ENCODE measurements around the gene LRWD1. TPM values are rescaled to one million over a fixed set of nuclear protein-coding genes. Genes with fewer than 3 reads are reported as not detected.
"Not testable (repeated sequence)": the region's sequence is repeated elsewhere in the genome, so short reads cannot be mapped to it uniquely, and the experiment has no call there.

Gene LRWD1
- total RNA-seq, 1 donor from 2014 or later, result 8.0 TPM

- no peak for DNase-seq
These were observed 19.7 kb upstream of the LRWD1 start for GRCh38 chr7:102444961-102445673.

GRCh38 chr7:102445674-102446071 lies 19.1 kb upstream of the LRWD1 start:
- DNase-seq, result no peak

GRCh38 chr7:102446387-102447156 lies 18.2 kb upstream of the LRWD1 start:
- no peak for DNase-seq

GRCh38 chr7:102447311-102447710 lies 17.5 kb upstream of the LRWD1 start:
- DNase-seq, result no peak

- DNase-seq, result no peak
These were observed 15.6 kb upstream of the LRWD1 start for GRCh38 chr7:102449136-102449535.

- no peak for DNase-seq
These were observed 14.5 kb upstream of the LRWD1 start for GRCh38 chr7:102450242-102450641.

- DNase-seq, result no peak
These were observed 13.3 kb upstream of the LRWD1 start for GRCh38 chr7:102451371-102452054.

GRCh38 chr7:102452451-102452850 lies 12.3 kb upstream of the LRWD1 start:
- DNase-seq, result no peak

GRCh38 chr7:102453319-102453718 lies 11.5 kb upstream of the LRWD1 start:
- DNase-seq, result no peak

- no peak for DNase-seq
These were observed 10.3 kb upstream of the LRWD1 start for GRCh38 chr7:102454468-102454867.

- DNase-seq, result not testable (repeated sequence)
These were observed 9.9 kb upstream of the LRWD1 start for GRCh38 chr7:102454932-102455331.

GRCh38 chr7:102455596-102455995 lies 9.2 kb upstream of the LRWD1 start:
- no peak for DNase-seq

GRCh38 chr7:102456327-102456726 lies 8.5 kb upstream of the LRWD1 start:
- DNase-seq, result no peak

- DNase-seq, result no peak
These were observed 7.3 kb upstream of the LRWD1 start for GRCh38 chr7:102457352-102457924.

- DNase-seq, result no peak
These were observed 5.5 kb upstream of the LRWD1 start for GRCh38 chr7:102459221-102459844.

- no peak for DNase-seq
These were observed 4.3 kb upstream of the LRWD1 start for GRCh38 chr7:102460467-102460866.

GRCh38 chr7:102463841-102464576 lies 775 bp upstream of the LRWD1 start:
- DNase-seq, result no peak

GRCh38 chr7:102466097-102466496 lies 1.3 kb downstream of the LRWD1 start:
- no peak for DNase-seq

- no peak for DNase-seq
These were observed 3.0 kb downstream of the LRWD1 start for GRCh38 chr7:102467581-102468477.
